Posterior cingulate gyrus (tissue), 11 donors: ENCODE measurements around the gene OVCH2.
"Not testable (repeated sequence)": the region's sequence is repeated elsewhere in the genome, so short reads cannot be mapped to it uniquely, and the experiment has no call there.

Experiments used
- DNase-seq, 10 donors: peaks; one replicate each; pipeline versions ENCODE4 v3.0.0 to v3.0.0-alpha.2; 2020 to 2021; ENCODE audit warnings: mixed read lengths in 3 of 10
- intact Hi-C: fragments of 100-400 bp; cut with DNase I; formaldehyde crosslinking; loops from one replicate; pipeline ENCODE4 v1.15.1; 2023

OVCH2 gene, protein sequence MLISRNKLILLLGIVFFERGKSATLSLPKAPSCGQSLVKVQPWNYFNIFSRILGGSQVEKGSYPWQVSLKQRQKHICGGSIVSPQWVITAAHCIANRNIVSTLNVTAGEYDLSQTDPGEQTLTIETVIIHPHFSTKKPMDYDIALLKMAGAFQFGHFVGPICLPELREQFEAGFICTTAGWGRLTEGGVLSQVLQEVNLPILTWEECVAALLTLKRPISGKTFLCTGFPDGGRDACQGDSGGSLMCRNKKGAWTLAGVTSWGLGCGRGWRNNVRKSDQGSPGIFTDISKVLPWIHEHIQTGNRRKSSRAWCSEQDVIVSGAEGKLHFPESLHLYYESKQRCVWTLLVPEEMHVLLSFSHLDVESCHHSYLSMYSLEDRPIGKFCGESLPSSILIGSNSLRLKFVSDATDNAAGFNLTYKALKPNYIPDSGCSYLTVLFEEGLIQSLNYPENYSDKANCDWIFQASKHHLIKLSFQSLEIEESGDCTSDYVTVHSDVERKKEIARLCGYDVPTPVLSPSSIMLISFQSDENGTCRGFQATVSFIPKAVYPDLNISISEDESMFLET

GRCh38 chr11:7706377-7706776, at the start of gene OVCH2:
OVCH2 (minus strand) TSS chr11:7706477; CDS start chr11:7706394, 83 bp downstream.
- intact Hi-C loops, result no loop called here

GRCh38 chr11:7749456-7749855, 43.2 kb upstream of the OVCH2 start:
- DNase-seq, result no peak
- intact Hi-C loops, result no loop called here

More at GRCh38 chr11:7706377-7706776, at the start of gene OVCH2:
- no peak for DNase-seq

GRCh38 chr11:7734767-7735166, 28.5 kb upstream of the OVCH2 start:
- intact Hi-C loops, DNase-seq: not testable (repeated sequence)

DNA sequence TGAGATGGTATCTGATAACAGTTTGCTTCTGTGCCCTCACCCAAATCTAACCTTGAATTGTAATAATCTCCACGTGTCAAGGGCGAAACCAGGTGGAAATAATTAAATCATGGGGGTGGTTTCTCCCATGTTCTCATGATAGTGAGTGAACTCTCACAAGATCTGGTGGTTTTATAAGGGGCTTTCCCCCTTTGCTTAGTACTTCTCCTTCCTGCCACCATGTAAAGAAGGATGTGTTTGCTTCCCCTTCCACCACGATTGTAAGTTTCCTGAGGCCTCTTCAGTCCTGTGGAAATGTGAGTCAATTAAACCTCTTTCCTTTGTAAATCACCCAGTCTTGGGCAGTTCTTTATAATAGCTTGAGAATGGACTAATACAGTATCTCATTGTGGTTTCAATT, 8.5 kb upstream of the OVCH2 start:
- no peak for DNase-seq
- intact Hi-C loops, result no loop called here

DNA sequence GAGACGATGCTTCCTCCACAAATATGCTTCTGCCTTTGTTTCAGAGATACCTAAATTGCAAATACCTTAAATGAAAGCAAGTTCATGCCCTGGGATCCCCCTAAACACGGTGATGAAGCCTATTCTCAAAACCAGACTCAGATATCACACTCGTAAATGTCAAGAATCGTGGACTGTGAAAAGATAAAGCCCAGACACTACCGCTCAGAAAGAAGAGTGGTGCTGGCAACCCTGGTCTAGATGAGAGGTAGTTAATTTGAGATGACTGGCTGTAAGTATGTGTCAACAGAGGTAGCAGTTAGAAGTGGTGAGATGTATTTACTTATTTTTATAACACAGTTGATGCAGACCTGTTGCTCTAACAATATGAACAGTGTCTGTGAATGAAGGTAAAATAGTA, 2.5 kb downstream of the OVCH2 start:
- intact Hi-C loops, result no loop called here
- DNase-seq, result no peak

DNA sequence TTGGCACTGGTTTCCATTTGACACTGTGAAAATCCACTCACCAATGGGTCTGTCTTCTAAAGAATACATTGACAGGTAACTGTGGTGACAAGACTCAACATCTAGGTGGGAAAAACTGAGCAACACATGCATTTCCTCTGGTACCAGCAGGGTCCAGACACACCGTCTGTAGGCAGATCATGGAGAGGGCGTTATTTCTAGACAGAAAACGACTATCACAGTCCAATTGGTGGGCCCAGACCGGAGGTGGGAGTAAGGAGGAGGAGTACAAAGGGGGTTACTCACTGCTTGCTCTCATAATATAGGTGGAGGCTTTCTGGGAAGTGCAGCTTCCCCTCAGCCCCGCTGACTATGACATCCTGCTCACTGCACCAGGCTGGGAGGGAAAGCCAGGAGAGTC, 9.9 kb downstream of the OVCH2 start:
- intact Hi-C loops, result no loop called here
- DNase-seq, result no peak

- intact Hi-C loops, result loop anchor here (5.0 kb wide), 2 partner anchors 182 to 597 kb away; partner anchors contain the start of gene PPFIBP2
Observed at GRCh38 chr11:7694235-7694634, 12.0 kb downstream of the OVCH2 start.

GRCh38 chr11:7692426-7692825, 13.9 kb downstream of the OVCH2 start:
- DNase-seq, result no peak
- intact Hi-C loops, result loop anchor here (5.0 kb wide), 2 partner anchors 180 to 595 kb away; partner anchors contain the start of gene PPFIBP2

More at GRCh38 chr11:7694235-7694634, 12.0 kb downstream of the OVCH2 start:
- no peak for DNase-seq

GRCh38 chr11:7691759-7692350, 14.4 kb downstream of the OVCH2 start:
- intact Hi-C loops, result loop anchor here (5.0 kb wide), 2 partner anchors 180 to 595 kb away; partner anchors contain the start of gene PPFIBP2
- DNase-seq, result no peak

DNA sequence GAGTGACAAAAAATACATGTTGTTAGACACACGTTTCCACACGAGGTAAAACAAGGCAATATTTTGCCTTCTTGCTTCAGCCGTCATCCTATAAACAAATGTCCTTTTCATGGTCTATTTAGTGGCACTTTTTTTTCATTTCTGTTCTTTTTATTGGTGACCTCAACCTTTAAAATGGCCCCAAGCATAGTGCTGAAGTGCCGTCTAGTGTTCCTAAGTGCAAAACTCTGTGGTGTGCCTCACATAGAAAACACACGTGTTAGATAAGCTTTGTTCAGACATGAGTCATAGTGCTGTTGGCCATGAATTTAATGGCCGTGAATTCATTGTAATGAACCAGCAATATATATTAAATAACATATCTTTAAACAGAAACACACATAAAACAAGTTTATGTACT, 15.6 kb downstream of the OVCH2 start:
- intact Hi-C loops, result loop anchor here (5.0 kb wide), 2 partner anchors 178 to 593 kb away; partner anchors contain the start of gene PPFIBP2
- no peak for DNase-seq

DNA sequence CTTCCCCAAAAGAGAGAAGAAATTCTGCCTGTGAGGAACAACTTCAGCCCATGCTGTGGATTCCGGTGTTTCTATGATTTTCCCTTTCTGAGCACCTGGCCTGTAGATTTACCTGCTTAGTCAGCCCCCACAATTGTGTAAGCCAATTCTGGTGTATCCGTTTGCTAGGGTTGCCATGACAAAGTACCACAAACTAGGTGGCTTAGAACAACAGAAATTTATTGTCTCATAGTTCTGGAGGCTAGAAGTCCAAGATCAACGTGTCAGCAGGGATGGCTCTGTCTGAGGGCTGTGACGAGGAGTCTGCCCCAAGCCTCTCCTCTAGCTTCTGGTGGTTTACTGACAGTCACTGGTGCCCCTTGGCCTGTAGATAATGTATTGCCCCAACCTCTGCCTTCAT, 17.0 kb downstream of the OVCH2 start:
- DNase-seq, result no peak

DNA sequence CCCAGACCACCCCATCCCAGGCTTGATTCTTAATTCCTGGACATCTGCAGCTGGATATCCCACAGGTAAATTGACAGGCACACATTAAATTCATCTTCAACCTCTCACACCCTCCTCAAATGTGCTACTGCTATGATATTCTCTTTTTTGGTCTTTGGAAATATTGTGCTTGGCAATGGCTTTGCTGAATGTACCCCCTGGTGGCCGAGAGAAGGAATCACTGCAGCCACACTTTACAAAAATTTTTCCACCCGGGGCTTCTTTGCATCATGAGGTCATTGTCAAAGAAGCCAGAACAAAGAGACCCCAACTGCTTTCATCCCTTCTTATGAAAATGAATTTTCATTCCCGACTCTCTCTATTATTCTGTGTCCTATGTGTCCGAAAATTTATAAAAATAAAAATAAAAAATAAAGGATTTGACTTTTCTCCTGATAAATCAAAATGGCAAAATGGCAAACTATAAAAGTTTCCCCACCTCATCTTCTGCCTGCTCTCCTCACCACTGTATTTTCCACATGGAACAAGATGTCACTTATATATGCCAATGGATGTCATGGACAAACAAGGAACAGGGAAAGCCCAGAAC, 17.9 kb downstream of the OVCH2 start:
- intact Hi-C loops, result loop anchor here (5.0 to 10.0 kb wide), 3 partner anchors 244 to 546 kb away; partner anchors contain the start of gene SYT9
- peak in 3 of 10 donors; percentile 11 to 81 (median 31) for DNase-seq

More for the DNA sequence above, 17.0 kb downstream of the OVCH2 start:
- intact Hi-C loops, result loop anchor here (5.0 to 10.0 kb wide), 3 partner anchors 244 to 547 kb away; partner anchors contain the start of gene SYT9

DNA sequence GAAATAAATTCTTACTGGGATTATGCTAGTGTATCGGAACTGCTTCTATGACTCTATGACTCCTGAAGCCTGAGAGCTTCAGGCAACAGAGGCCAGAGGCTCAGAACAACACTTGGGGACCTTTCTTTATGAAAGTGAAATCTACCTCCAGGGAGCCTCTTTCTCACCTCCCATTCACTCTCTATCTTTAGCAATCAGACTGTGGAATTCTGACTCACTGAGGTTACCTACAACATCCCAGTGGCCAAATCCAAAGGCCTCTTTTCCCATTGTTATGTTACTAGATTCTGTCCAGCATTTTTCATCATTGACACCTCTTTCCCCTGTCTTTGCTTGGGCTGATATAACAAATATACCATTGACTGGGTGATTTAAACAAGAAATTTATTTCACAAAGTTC, 18.9 kb downstream of the OVCH2 start:
- intact Hi-C loops, result loop anchor here (5.0 to 10.0 kb wide), 3 partner anchors 243 to 545 kb away; partner anchors contain the start of gene SYT9

GRCh38 chr11:7686761-7687160, 19.5 kb downstream of the OVCH2 start:
- intact Hi-C loops, result loop anchor here (5.0 to 10.0 kb wide), 3 partner anchors 242 to 544 kb away; partner anchors contain the start of gene SYT9
- DNase-seq, result no peak

More for the DNA sequence above, 18.9 kb downstream of the OVCH2 start:
- no peak for DNase-seq

DNA sequence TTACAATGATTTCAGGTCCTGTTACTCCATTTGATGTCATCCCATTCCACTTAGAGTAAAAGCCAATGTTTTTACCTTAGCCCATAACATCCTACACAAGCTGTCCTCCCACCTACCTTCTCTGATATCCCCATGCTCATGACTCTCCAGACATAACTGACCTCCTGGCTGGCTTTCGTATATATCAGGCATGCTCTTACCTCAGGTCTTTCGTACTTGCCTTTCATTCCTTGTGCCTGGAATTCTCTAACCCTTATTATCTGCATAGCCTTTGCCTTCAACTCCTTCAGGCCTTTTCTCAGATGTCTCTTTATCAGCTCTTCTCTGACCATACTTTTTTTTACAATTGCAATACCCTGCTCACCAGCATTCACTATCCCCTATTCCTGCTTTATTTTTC, 22.7 kb downstream of the OVCH2 start:
- DNase-seq, result no peak
- intact Hi-C loops, result loop anchor here (10.0 kb wide), 2 partner anchors 239 to 429 kb away; partner anchors contain the start of gene SYT9

GRCh38 chr11:7677796-7678201, 28.5 kb downstream of the OVCH2 start:
- DNase-seq, result no peak
- intact Hi-C loops, result no loop called here

- intact Hi-C loops, result no loop called here
- no peak for DNase-seq
Observed at GRCh38 chr11:7677071-7677470, 29.2 kb downstream of the OVCH2 start.

GRCh38 chr11:7675631-7676030, 30.6 kb downstream of the OVCH2 start:
- DNase-seq, result no peak
- intact Hi-C loops, result no loop called here

- DNase-seq, result peak in 2 of 10 donors; percentile 19 to 83
- intact Hi-C loops, result no loop called here
Observed at GRCh38 chr11:7673724-7674434, 32.4 kb downstream of the OVCH2 start.
